Right cardiac atrium (tissue), 5 donors: ENCODE data around the gene TMC4. TPM values are rescaled to one million over a fixed set of nuclear protein-coding genes. Genes with fewer than 3 reads are reported as not detected.
"Not testable (repeated sequence)": the region's sequence is repeated elsewhere in the genome, so short reads cannot be mapped to it uniquely, and the experiment has no call there.

ENCODE experiments used
- ATAC-seq, 2 donors: fragments of 200-7000 bp; cut with Tn5 transposase; one replicate each; pipeline versions ENCODE4 v1.8.0 to v1.9.1; 2020; ENCODE audit warnings: moderate library complexity in 2 of 2, mild to moderate bottlenecking in 1 of 2
- DNase-seq, 3 donors: peaks; one replicate each; pipeline ENCODE4 v3.0.0-alpha.2; 2020
- H3K27ac ChIP-seq: one replicate; pipeline ENCODE4 v1.5.1; 2013; ENCODE audit warnings: mild to moderate bottlenecking, low read length, control low read depth, moderate library complexity
- H3K27me3 ChIP-seq: one replicate; pipeline ENCODE4 v1.6.1; 2013; ENCODE audit not compliant: control insufficient read depth, insufficient read depth
- H3K4me1 ChIP-seq: one replicate; pipeline ENCODE4 v1.6.1; 2013; ENCODE audit warnings: low read length; ENCODE audit not compliant: control insufficient read depth, insufficient read depth
- H3K4me3 ChIP-seq: one replicate; pipeline ENCODE4 v1.5.1; 2013; ENCODE audit warnings: low read length, control low read depth
- H3K9me3 ChIP-seq: one replicate; pipeline ENCODE4 v1.6.1; 2013; ENCODE audit warnings: low read length; ENCODE audit not compliant: control insufficient read depth
- WGBS: extraction: QIAGEN DNeasy Blood & Tissue Kit; methylation state at CpG from one replicate; pipeline ENCODE4 v1.1.7; 2013; 5-methylcytosine and 5-hydroxymethylcytosine counted together
- intact Hi-C, 4 donors: fragments of 100-400 bp; cut with DNase I; formaldehyde crosslinking; loops; one replicate each; pipeline versions ENCODE4 v1.11.0 to v1.14.0; 2022 to 2023
- polyA plus RNA-seq: library from polyadenylated mRNA; stranded (reverse); fragments of 200-250 nt; gene quantifications from one replicate; pipeline ENCODE4 v1.2.3, GENCODE V29; 2013
- total RNA-seq, 4 donors: library from RNA; stranded (reverse); fragmentation: NEBNext Ultra II Directional; extraction: Animal tissue kit (Norgen Biotek cat#: 25700); gene quantifications; one replicate each; pipeline ENCODE4 v1.2.1, GENCODE V29; 2021
- donor health status: healthy with polysubstance abuse.
- donor health status: DM: no; HTN: yes; CAD: no.
- donor health status: DM: no; HTN: no; CAD: no.
- donor health status: DM: no; HTN: yes; CAD: no; lungs with severe emphysema.
- donor health status: DM: yes; HTN: yes; CAD: no.

TMC4 gene
- total and polyA plus RNA-seq, 5 donors = 1.0 to 3.8 (median 2.3) TPM

GRCh38 chr19:54189735-54190502 is 17.0 kb upstream of the TMC4 start:
- Histone ChIP-seq H3K4me3 (peak overlapping the region; percentile 53), H3K27ac (peak overlapping the region; percentile 95), H3K9me3 (no peaks in the 10 kb centered on the region), H3K27me3 (no peaks in the 10 kb centered on the region), H3K4me1 (peaks cover 2% of the 10 kb centered on the region)
- under 1% methylated on average over 65 of the region's 65 CpGs for WGBS
- intact Hi-C loops = no loop called here
- DNase-seq = peak; percentile 100
- peak; percentile 86 to 87 for ATAC-seq

- Histone ChIP-seq H3K27me3 (no peaks in the 10 kb centered on the region), H3K4me1 (peaks cover 2% of the 10 kb centered on the region), H3K27ac (peak within 1 kb of the TSS; percentile 95), H3K4me3 (peak within 1 kb of the TSS; percentile 53), H3K9me3 (no peaks in the 10 kb centered on the region)
- ATAC-seq (peak; percentile 4 to 73), DNase-seq (no peak)
- intact Hi-C loops = no loop called here
- under 1% methylated on average over 64 of the region's 64 CpGs for WGBS
These were observed 16.3 kb upstream of the TMC4 start, which contains the start of gene MBOAT7 for GRCh38 chr19:54189145-54189734. MBOAT7 (minus strand) TSS chr19:54189580; CDS start chr19:54188508, 1,072 bp downstream.

GRCh38 chr19:54188215-54188871 is 15.4 kb upstream of the TMC4 start:
- intact Hi-C loops = no loop called here
- WGBS = 26% methylated on average over 12 of the region's 12 CpGs

GRCh38 chr19:54186934-54187381 is 14.0 kb upstream of the TMC4 start:
- Histone ChIP-seq H3K27ac (no peak overlapping the region), H3K4me3 (no peak overlapping the region), H3K4me1 (no peaks in the 10 kb centered on the region), H3K9me3 (no peaks in the 10 kb centered on the region), H3K27me3 (no peaks in the 10 kb centered on the region)
- intact Hi-C loops = no loop called here
- DNase-seq (peak in 1 of 3 donors; percentile 57), ATAC-seq (no peak)
- 85% methylated on average over 11 of the region's 11 CpGs for WGBS

More at GRCh38 chr19:54188215-54188871, 15.4 kb upstream of the TMC4 start:
- DNase-seq (peak in 1 of 3 donors; percentile 58), ATAC-seq (no peak)
- H3K27me3 ChIP-seq = no peaks in the 10 kb centered on the region
- no peaks in the 10 kb centered on the region for H3K9me3 ChIP-seq
- peak overlapping the region; percentile 53 for H3K4me3 ChIP-seq
- no peak overlapping the region for H3K27ac ChIP-seq
- peaks cover 2% of the 10 kb centered on the region for H3K4me1 ChIP-seq

GRCh38 chr19:54186351-54186750 is 13.4 kb upstream of the TMC4 start:
- Histone ChIP-seq H3K4me3 (no peak overlapping the region), H3K9me3 (no peaks in the 10 kb centered on the region), H3K4me1 (no peaks in the 10 kb centered on the region), H3K27me3 (no peaks in the 10 kb centered on the region), H3K27ac (no peak overlapping the region)
- intact Hi-C loops = no loop called here
- no peak for ATAC-seq
- peak in 1 of 3 donors; percentile 29 for DNase-seq
- WGBS = 70% methylated on average over 8 of the region's 8 CpGs

GRCh38 chr19:54183431-54183830 is 10.5 kb upstream of the TMC4 start:
- DNase-seq = peak in 1 of 3 donors; percentile 46
- H3K4me1 ChIP-seq = no peaks in the 10 kb centered on the region
- no peak overlapping the region for H3K4me3 ChIP-seq
- H3K27me3 ChIP-seq = no peaks in the 10 kb centered on the region
- WGBS = 89% methylated on average over 11 of the region's 11 CpGs
- H3K9me3 ChIP-seq = no peaks in the 10 kb centered on the region
- no peak overlapping the region for H3K27ac ChIP-seq
- ATAC-seq = no peak
- intact Hi-C loops = no loop called here

GRCh38 chr19:54181894-54182293 is 8.9 kb upstream of the TMC4 start:
- ATAC-seq = not testable (repeated sequence)
- 89% methylated on average over 3 of the region's 3 CpGs for WGBS

GRCh38 chr19:54180691-54181091 is 7.7 kb upstream of the TMC4 start:
- no peaks in the 10 kb centered on the region for H3K9me3 ChIP-seq
- WGBS = 96% methylated on average over 37 of the region's 37 CpGs
- intact Hi-C loops = no loop called here
- no peak overlapping the region for H3K4me3 ChIP-seq
- DNase-seq (peak in 1 of 3 donors; percentile 36), ATAC-seq (no peak)
- no peaks in the 10 kb centered on the region for H3K4me1 ChIP-seq
- no peaks in the 10 kb centered on the region for H3K27me3 ChIP-seq
- H3K27ac ChIP-seq = no peak overlapping the region

More at GRCh38 chr19:54181894-54182293, 8.9 kb upstream of the TMC4 start:
- H3K9me3 ChIP-seq, H3K4me3 ChIP-seq, H3K27ac ChIP-seq, DNase-seq, intact Hi-C loops, H3K4me1 ChIP-seq, H3K27me3 ChIP-seq: not testable (repeated sequence)

GRCh38 chr19:54179921-54180461 is 7.0 kb upstream of the TMC4 start:
- Histone ChIP-seq H3K9me3 (no peaks in the 10 kb centered on the region), H3K4me3 (no peak overlapping the region), H3K27ac (no peak overlapping the region), H3K4me1 (no peaks in the 10 kb centered on the region), H3K27me3 (no peaks in the 10 kb centered on the region)
- ATAC-seq (peak; percentile 25 to 28), DNase-seq (peak in 1 of 3 donors; percentile 10)
- 54% methylated on average over 10 of the region's 10 CpGs for WGBS
- intact Hi-C loops = no loop called here

GRCh38 chr19:54179262-54179852 is 6.4 kb upstream of the TMC4 start:
- H3K27ac ChIP-seq = no peak overlapping the region
- no peaks in the 10 kb centered on the region for H3K9me3 ChIP-seq
- no peaks in the 10 kb centered on the region for H3K4me1 ChIP-seq
- ATAC-seq (no peak), DNase-seq (peak in 1 of 3 donors; percentile 5)
- no peaks in the 10 kb centered on the region for H3K27me3 ChIP-seq
- intact Hi-C loops = no loop called here
- no peak overlapping the region for H3K4me3 ChIP-seq
- 84% methylated on average over 10 of the region's 10 CpGs for WGBS
